ENCODE data around the gene SLC25A47. TPM values are rescaled to one million over a fixed set of nuclear protein-coding genes. Genes with fewer than 3 reads are reported as not detected.
A peak's percentile ranks its signal among the peaks of the same experiment; 100 is the strongest.
"Not testable (repeated sequence)": the region's sequence is repeated elsewhere in the genome, so short reads cannot be mapped to it uniquely, and the experiment has no call there.

The SLC25A47 gene
- total and polyA plus RNA-seq, 4 experiments from 2014 or later = not detected

DNA sequence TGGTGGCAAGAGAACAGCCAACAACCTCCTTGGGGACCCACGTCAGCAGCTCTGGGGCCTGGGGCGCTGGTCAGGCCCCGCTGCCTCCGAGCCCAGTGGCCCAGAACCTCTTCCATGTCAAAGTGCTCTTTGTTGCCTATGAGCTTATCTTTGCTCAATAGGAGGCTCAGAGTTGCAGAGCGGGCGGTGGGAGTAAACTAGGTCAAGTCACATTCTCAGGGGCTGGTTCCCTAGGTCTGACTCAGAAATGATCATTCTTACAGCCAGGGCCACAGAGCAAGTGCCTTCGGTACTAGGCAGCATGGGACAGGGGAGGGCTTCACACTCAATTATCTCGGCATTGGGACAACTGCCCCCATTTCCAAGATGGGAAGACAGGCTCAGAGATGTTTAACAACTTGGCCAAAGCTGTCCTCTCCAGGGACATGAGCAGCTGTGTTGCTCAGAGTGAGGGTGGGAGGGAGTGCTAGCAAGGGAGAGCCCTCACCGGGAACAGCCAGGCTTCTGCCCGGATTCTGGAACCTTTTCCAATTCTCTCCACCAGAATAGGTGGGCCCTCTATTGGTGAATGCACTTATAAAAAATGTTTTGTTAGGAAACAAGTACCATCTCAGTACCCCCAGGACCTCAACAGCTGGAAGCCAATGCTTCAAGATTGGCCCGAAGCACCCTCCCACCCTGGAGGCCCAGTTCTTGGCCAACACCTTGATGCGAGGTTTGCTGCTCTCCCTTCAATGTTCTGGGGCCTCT is 28.8 kb upstream of the SLC25A47 start:
- H3K27me3 ChIP-seq (ENCODE audit: insufficient read depth, low read length) = no peaks in the 10 kb centered on the region
- H3K36me3 ChIP-seq (ENCODE audit: insufficient read depth, low read length) = no peaks in the 10 kb centered on the region
- H3K4me3 Mint-ChIP-seq = no peak overlapping the region
- no peaks in the 10 kb centered on the region for H3K4me1 ChIP-seq (ENCODE audit: insufficient read depth, low read length)
- H3K4me3 ChIP-seq (ENCODE audit: low read length in 2 of 2) = no peak overlapping the region
- no peaks in the 10 kb centered on the region for H3K9me3 Mint-ChIP-seq
- H3K4me1 Mint-ChIP-seq = no peaks in the 10 kb centered on the region
- POLR2A ChIA-PET (ENCODE audit: partially characterized antibody) = no interaction called here
- no peak overlapping the region for H3K27ac ChIP-seq (ENCODE audit: low read depth, low read length)
- H3K27ac Mint-ChIP-seq = peak overlapping the region in 2 of 7 donors; percentile 35 to 55
- intact Hi-C loops (cut with micrococcal nuclease) = no loop called here
- DNase-seq = no peak
- H3K36me3 Mint-ChIP-seq = no peaks in the 10 kb centered on the region
- no peaks in the 10 kb centered on the region for H3K9me3 ChIP-seq (ENCODE audit: control insufficient read depth in 1 of 2, low read length in 2 of 2)
- CTCF ChIA-PET (ENCODE audit: partially characterized antibody) = interaction anchor here (2.5 to 3.2 kb wide), 2 partner anchors 8 to 23 kb away, joined by 8 to 10 read pairs; no protein-coding TSS in a partner anchor
- H3K27me3 Mint-ChIP-seq = no peaks in the 10 kb centered on the region

DNA sequence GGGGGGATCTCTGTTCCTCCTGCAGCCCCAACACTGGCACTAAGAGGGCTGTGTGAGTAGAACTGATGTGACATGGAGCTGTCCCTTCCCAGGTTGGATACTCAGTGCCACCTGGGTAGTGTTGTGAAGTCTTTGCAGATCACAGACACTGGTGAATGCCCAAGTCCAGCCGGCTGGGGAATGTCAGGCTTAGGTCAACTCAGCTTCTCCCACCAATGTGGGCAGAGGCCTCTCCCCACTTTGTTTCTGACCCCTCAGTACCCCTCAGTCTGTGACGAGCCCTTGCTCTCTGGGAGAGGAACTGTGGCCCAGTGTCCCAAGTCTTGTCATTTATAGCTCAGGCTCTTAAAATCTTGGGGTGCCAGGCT is 28.2 kb upstream of the SLC25A47 start:
- H3K27me3 Mint-ChIP-seq = no peaks in the 10 kb centered on the region
- Histone ChIP-seq H3K27me3 (ENCODE audit: insufficient read depth, low read length) (no peaks in the 10 kb centered on the region), H3K9me3 (ENCODE audit: control insufficient read depth in 1 of 2, low read length in 2 of 2) (no peaks in the 10 kb centered on the region), H3K4me1 (ENCODE audit: insufficient read depth, low read length) (no peaks in the 10 kb centered on the region), H3K4me3 (ENCODE audit: low read length in 2 of 2) (no peak overlapping the region), H3K36me3 (ENCODE audit: insufficient read depth, low read length) (no peaks in the 10 kb centered on the region), H3K27ac (ENCODE audit: low read depth, low read length) (no peak overlapping the region)
- H3K4me1 Mint-ChIP-seq = no peaks in the 10 kb centered on the region
- no peak overlapping the region for H3K27ac Mint-ChIP-seq
- DNase-seq = no peak
- no peaks in the 10 kb centered on the region for H3K9me3 Mint-ChIP-seq
- H3K36me3 Mint-ChIP-seq = no peaks in the 10 kb centered on the region
- ChIA-PET POLR2A (ENCODE audit: partially characterized antibody) (no interaction called here), CTCF (ENCODE audit: partially characterized antibody) (interaction anchor here (2.5 to 3.2 kb wide), 2 partner anchors 9 to 23 kb away, joined by 8 to 10 read pairs; no protein-coding TSS in a partner anchor)
- H3K4me3 Mint-ChIP-seq = no peak overlapping the region
- intact Hi-C loops (cut with micrococcal nuclease) = no loop called here

DNA sequence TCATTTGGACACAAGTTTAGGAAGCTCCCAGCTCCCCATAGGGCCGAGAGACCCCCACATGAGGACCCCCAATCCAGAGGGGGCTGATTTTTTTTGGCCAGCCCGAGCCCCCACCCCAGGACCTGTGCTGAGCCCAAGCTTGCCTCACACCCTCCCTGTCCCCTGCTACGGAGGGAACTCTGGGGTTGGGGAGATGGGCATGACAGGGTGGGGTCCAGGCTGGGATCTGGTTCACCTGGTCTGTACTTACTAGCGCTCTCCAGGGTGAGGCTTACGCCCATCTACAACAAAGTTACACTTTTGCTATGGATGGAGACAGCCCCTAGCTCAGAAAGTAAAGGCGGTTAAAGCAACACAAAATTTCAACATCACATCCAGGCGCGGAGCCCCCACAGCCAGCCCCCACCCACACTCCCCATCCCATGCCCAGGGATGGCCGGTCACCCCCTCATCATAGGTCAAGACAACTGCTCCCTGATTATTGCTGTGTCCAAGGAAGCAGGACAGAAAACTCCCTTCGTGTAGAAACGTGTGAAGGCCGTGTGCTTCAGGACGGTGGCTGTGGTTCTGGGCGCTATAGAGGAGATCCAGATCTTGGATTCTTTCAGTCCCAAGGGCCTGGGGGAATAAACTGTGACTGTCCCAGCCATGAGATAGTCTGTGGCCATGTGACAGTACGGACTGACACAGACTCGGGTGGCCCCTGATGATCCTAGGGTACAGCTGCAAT is 27.6 kb upstream of the SLC25A47 start:
- ChIA-PET CTCF (ENCODE audit: partially characterized antibody) (interaction anchor here (2.5 to 3.2 kb wide), 2 partner anchors 10 to 22 kb away, joined by 8 to 10 read pairs; no protein-coding TSS in a partner anchor), POLR2A (ENCODE audit: partially characterized antibody) (no interaction called here)
- no peaks in the 10 kb centered on the region for H3K4me1 ChIP-seq (ENCODE audit: insufficient read depth, low read length)
- H3K9me3 Mint-ChIP-seq = no peaks in the 10 kb centered on the region
- no peak overlapping the region for H3K4me3 Mint-ChIP-seq
- H3K27ac ChIP-seq (ENCODE audit: low read depth, low read length) = no peak overlapping the region
- intact Hi-C loops (cut with micrococcal nuclease) = no loop called here
- no peaks in the 10 kb centered on the region for H3K36me3 Mint-ChIP-seq
- no peak overlapping the region for H3K4me3 ChIP-seq (ENCODE audit: low read length in 2 of 2)
- H3K9me3 ChIP-seq (ENCODE audit: control insufficient read depth in 1 of 2, low read length in 2 of 2) = no peaks in the 10 kb centered on the region
- H3K4me1 Mint-ChIP-seq = no peaks in the 10 kb centered on the region
- H3K27ac Mint-ChIP-seq = no peak overlapping the region
- no peaks in the 10 kb centered on the region for H3K36me3 ChIP-seq (ENCODE audit: insufficient read depth, low read length)
- no peak for DNase-seq
- no peaks in the 10 kb centered on the region for H3K27me3 Mint-ChIP-seq
- no peaks in the 10 kb centered on the region for H3K27me3 ChIP-seq (ENCODE audit: insufficient read depth, low read length)

DNA sequence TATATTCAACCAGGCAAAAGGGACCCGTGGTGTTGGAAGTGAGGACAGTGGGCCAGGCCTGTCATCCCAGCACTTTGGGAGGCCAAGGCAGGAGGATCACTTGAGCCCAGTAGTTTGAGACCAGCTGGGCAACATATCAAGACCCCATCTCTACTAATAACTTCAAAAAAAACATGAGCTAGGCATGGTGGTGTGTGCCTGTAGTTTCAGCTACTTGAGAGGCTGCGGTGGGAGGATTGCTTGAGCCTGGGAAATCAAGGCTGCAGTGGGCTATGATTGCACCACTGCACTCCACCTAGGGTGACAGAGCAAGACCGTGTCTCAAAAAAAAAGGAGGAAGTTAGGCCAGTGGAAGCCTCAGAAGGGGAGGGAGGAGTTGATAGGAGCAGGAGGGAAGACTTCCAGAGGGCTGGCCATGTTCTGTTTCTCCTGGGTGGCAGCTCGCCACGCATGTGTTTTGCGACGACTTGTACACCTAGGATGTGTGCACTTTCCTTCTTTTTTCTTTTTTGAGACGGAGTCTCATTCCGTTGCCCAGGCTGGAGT is 27.0 kb upstream of the SLC25A47 start:
- Histone ChIP-seq H3K27ac (ENCODE audit: low read depth, low read length) (no peak overlapping the region), H3K27me3 (ENCODE audit: insufficient read depth, low read length) (no peaks in the 10 kb centered on the region), H3K36me3 (ENCODE audit: insufficient read depth, low read length) (no peaks in the 10 kb centered on the region), H3K9me3 (ENCODE audit: control insufficient read depth in 1 of 2, low read length in 2 of 2) (no peaks in the 10 kb centered on the region), H3K4me3 (ENCODE audit: low read length in 2 of 2) (no peak overlapping the region), H3K4me1 (ENCODE audit: insufficient read depth, low read length) (no peaks in the 10 kb centered on the region)
- Mint-ChIP-seq H3K36me3 (no peaks in the 10 kb centered on the region), H3K4me3 (no peak overlapping the region), H3K9me3 (no peaks in the 10 kb centered on the region), H3K27ac (no peak overlapping the region), H3K27me3 (no peaks in the 10 kb centered on the region), H3K4me1 (no peaks in the 10 kb centered on the region)
- ChIA-PET POLR2A (ENCODE audit: partially characterized antibody) (no interaction called here), CTCF (ENCODE audit: partially characterized antibody) (interaction anchor here (0.9 to 2.5 kb wide), 2 partner anchors 10 to 14 kb away, joined by 3 to 10 read pairs; no protein-coding TSS in a partner anchor)
- intact Hi-C loops (cut with micrococcal nuclease) = no loop called here
- DNase-seq = no peak

DNA sequence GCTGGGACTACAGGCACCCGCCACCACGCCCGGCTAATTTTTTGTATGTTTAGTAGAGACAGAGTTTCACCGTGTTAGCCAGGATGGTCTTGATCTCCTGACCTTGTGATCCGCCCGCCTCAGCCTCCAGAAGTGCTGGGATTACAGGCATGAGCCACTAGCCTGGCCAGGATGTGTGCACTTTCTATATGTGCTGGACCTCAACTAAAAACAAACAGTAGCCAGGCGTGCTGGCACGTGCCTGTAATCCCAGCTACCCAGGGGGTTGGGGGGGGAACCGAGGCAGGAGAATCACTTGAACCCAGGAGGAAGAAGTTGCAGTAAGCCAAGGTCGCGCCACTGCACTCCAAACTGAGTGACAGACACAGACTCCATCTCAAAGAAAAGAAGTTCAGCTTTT is 26.4 kb upstream of the SLC25A47 start:
- H3K4me3 ChIP-seq (ENCODE audit: low read length in 2 of 2); intact Hi-C loops (cut with micrococcal nuclease); DNase-seq; H3K4me1 ChIP-seq (ENCODE audit: insufficient read depth, low read length); H3K36me3 Mint-ChIP-seq; H3K27ac Mint-ChIP-seq; H3K36me3 ChIP-seq (ENCODE audit: insufficient read depth, low read length); H3K9me3 ChIP-seq (ENCODE audit: control insufficient read depth in 1 of 2, low read length in 2 of 2); POLR2A ChIA-PET (ENCODE audit: partially characterized antibody); H3K4me1 Mint-ChIP-seq; H3K9me3 Mint-ChIP-seq; H3K27ac ChIP-seq (ENCODE audit: low read depth, low read length); H3K4me3 Mint-ChIP-seq; H3K27me3 ChIP-seq (ENCODE audit: insufficient read depth, low read length); H3K27me3 Mint-ChIP-seq: not testable (repeated sequence)
- CTCF ChIA-PET (ENCODE audit: partially characterized antibody) = interaction anchor here (0.9 kb wide), 1 partner anchor 14 kb away, joined by 3 read pairs; no protein-coding TSS in a partner anchor

DNA sequence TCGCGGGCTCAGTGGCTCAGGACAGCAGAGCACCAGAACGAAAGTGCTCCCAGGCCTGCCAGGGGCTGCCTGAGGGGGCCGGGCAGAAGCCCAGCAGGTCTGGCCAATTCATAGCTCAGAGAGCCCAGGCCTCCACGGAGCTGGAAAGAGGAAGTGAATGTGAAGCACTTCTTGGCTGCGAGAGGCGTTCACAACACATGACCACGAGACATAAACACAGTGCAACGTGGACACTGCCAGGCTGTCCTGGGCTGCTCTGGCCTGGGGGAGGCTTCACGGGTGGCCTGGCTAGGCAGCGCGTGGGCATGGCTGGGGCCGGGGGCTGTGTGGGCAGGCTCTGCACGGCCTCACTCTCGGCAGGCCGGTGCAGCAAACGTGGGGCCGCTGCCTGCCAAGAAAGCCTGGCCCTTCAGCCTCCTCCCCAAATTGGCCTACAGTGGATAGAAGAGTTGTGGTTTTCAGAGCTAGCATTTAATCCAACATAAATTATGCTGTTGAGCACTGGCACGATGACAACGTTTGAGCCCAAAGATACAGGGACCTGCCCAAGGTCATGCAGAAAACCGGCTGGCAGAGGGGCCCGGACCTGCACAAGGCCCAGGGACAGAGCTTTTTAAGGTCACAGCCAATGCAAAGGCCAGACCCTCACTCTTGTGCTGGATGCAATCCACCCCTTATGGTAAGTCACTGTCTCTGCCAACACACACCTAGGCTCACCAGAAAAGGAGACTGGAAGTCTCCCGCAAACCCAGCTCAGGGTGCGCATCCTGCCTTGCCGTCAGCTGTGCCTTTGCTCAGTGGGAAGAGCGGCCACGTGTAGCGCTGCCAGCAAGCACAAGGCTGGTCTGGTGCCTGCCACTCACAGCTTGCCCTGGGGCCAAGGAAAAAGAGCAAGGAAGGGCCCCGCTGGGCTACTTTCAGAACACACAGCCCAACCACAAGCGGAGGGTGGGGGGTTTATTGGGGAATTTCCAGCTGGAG is 25.5 kb upstream of the SLC25A47 start:
- Mint-ChIP-seq H3K4me1 (no peaks in the 10 kb centered on the region), H3K36me3 (no peaks in the 10 kb centered on the region), H3K9me3 (no peaks in the 10 kb centered on the region), H3K27me3 (no peaks in the 10 kb centered on the region), H3K4me3 (no peak overlapping the region), H3K27ac (no peak overlapping the region)
- ChIA-PET POLR2A (ENCODE audit: partially characterized antibody) (no interaction called here), CTCF (ENCODE audit: partially characterized antibody) (interaction anchor here (0.9 to 1.0 kb wide), 2 partner anchors 12 to 15 kb away, joined by 3 to 4 read pairs; no protein-coding TSS in a partner anchor)
- DNase-seq = no peak
- Histone ChIP-seq H3K27ac (ENCODE audit: low read depth, low read length) (no peak overlapping the region), H3K4me1 (ENCODE audit: insufficient read depth, low read length) (no peaks in the 10 kb centered on the region), H3K4me3 (ENCODE audit: low read length in 2 of 2) (no peak overlapping the region), H3K27me3 (ENCODE audit: insufficient read depth, low read length) (no peaks in the 10 kb centered on the region), H3K36me3 (ENCODE audit: insufficient read depth, low read length) (no peaks in the 10 kb centered on the region), H3K9me3 (ENCODE audit: control insufficient read depth in 1 of 2, low read length in 2 of 2) (no peaks in the 10 kb centered on the region)
- intact Hi-C loops (cut with micrococcal nuclease) = no loop called here
